HepG2 (cell line): Measurements from ENCODE around the gene TTC19. TPM values are rescaled to one million over a fixed set of nuclear protein-coding genes. Genes with fewer than 3 reads are reported as not detected.

Experiments used
- ATAC-seq: fragments of 200-7000 bp; cut with Tn5 transposase; 3 replicates; pipeline ENCODE4 v1.9.1; 2020; ENCODE audit warnings: mild to moderate bottlenecking, moderate library complexity
- BruUV-seq: library from RNA; stranded (reverse); fragments of 400-500 nt; replicated peaks from 2 replicates; lab custom pipeline; 2021; lab: Mats Ljungman, UMichigan
- CTCF ChIA-PET: fragments of 300-600 bp; formaldehyde crosslinking; extraction: SDS; loops from one replicate; lab custom pipeline; 2021; ENCODE audit warnings: low total read pairs, inconsistent platforms, low intra/inter-chr PET ratio; lab: Yijun Ruan, JAX
- POLR2A ChIA-PET: fragments of 350-600 bp; sonication (Branson Sonifier 250); formaldehyde crosslinking; loops from one replicate; lab custom pipeline; 2020; ENCODE audit warnings: antibody characterized with exemption, inconsistent platforms; lab: Yijun Ruan, JAX
- DNase-seq: peaks from one replicate; pipeline ENCODE4 v3.0.0-alpha.2; 2015; ENCODE audit warnings: low spot score
- FAIRE-seq: peaks from 3 replicates; lab custom pipeline; 2011; peaks lifted over from hg19 to GRCh38; lab: Jason Lieb, UNC
- H2AFZ ChIP-seq: one replicate; pipeline ENCODE4 v1.6.1; 2011; ENCODE audit warnings: low read length, inconsistent platforms
- H3K27ac ChIP-seq: fragments of 300-600 bp; 3 replicates; pipeline ENCODE4 v1.8.0; 2011; ENCODE audit warnings: mixed run types, mild to moderate bottlenecking, mixed read lengths, low read length, inconsistent platforms; ENCODE audit not compliant: insufficient read depth; ENCODE audit errors: extremely low read length
- H3K27me3 ChIP-seq, 2 experiments: fragments of 200-600 bp in 1 of 2; 2 replicates in 1 of 2; 3 replicates in 1 of 2; pipeline versions ENCODE4 v1.6.0 to v1.8.0; 2011; ENCODE audit warnings: low read length in 2 of 2, mild to moderate bottlenecking in 2 of 2, moderate library complexity in 2 of 2, inconsistent platforms in 1 of 2; ENCODE audit not compliant: insufficient read depth in 2 of 2, control insufficient read depth in 1 of 2
- H3K36me3 ChIP-seq, 2 experiments: fragments of 200-600 bp in 1 of 2; replicated peaks in 1 of 2; 2 replicates in 1 of 2; 3 replicates in 1 of 2; pipeline versions ENCODE4 v1.5.1 to v1.8.0; 2011; ENCODE audit warnings: low read length in 2 of 2, inconsistent platforms in 1 of 2; ENCODE audit not compliant: insufficient read depth in 2 of 2, control insufficient read depth in 1 of 2
- H3K4me1 ChIP-seq: 2 replicates; pipeline ENCODE4 v1.5.1; 2012; ENCODE audit warnings: low read length, inconsistent platforms; ENCODE audit not compliant: insufficient read depth
- H3K4me2 ChIP-seq: 2 replicates; pipeline ENCODE4 v1.6.0; 2011; ENCODE audit warnings: low read depth, low read length, inconsistent platforms
- H3K4me3 ChIP-seq, 3 experiments: fragments of 200-600 bp in 1 of 3; sonication (generic), shearing (Covaris generic) in 1 of 3; replicated peaks in 1 of 3; 2 replicates each; pipeline ENCODE4 v1.5.1; 2011 to 2016; ENCODE audit warnings: low read length in 3 of 3, inconsistent platforms in 2 of 3, low read depth in 2 of 3, mild to moderate bottlenecking in 2 of 3, control low read depth in 1 of 3, mixed read lengths in 1 of 3; ENCODE audit not compliant: insufficient read depth in 1 of 3
- H3K79me2 ChIP-seq: one replicate; pipeline ENCODE4 v1.6.1; 2011; ENCODE audit warnings: low read length, inconsistent platforms; ENCODE audit not compliant: insufficient read depth
- H3K9ac ChIP-seq: 2 replicates; pipeline ENCODE4 v1.6.0; 2011; ENCODE audit warnings: mild to moderate bottlenecking, low read depth, low read length, inconsistent platforms; ENCODE audit not compliant: insufficient read depth
- H3K9me3 ChIP-seq: 2 replicates; pipeline ENCODE4 v1.5.1; 2012; ENCODE audit warnings: mild to moderate bottlenecking, low read length
- H4K20me1 ChIP-seq: 2 replicates; pipeline ENCODE4 v1.6.0; 2011; ENCODE audit warnings: inconsistent platforms, mild to moderate bottlenecking, low read length, moderate library complexity; ENCODE audit not compliant: insufficient read depth
- ASH2L ChIP-seq: fragments of 300-600, 200-600 bp; sonication (generic); IDR thresholded peaks from 2 replicates; pipeline ENCODE4 v1.7.0; 2017; ENCODE audit warnings: low read depth, mild to moderate bottlenecking, moderate library complexity, mixed read lengths, low read length; ENCODE audit not compliant: insufficient read length
- FOXA3 ChIP-seq: IDR thresholded peaks from 2 replicates; pipeline ENCODE4 v1.6.1; 2016; ENCODE audit warnings: missing genetic modification reagents, missing compliant biosample characterization
- KLF15 ChIP-seq: sonication (generic); formaldehyde crosslinking; IDR thresholded peaks from 2 replicates; pipeline ENCODE4 v1.8.1; 2023; ENCODE audit warnings: borderline replicate concordance, mild to moderate bottlenecking, inconsistent platforms, missing genetic modification reagents, mixed read lengths
- MED13 ChIP-seq: sonication (generic); formaldehyde crosslinking; IDR thresholded peaks from 2 replicates; pipeline ENCODE4 v1.5.0; 2020; ENCODE audit warnings: missing genetic modification reagents
- SNRNP70 ChIP-seq: fragments of 200-400 bp; formaldehyde crosslinking; IDR thresholded peaks from 2 replicates; pipeline ENCODE4 v1.6.1; 2017; ENCODE audit warnings: mild to moderate bottlenecking, low read depth, low read length, moderate library complexity
- ZBTB39 ChIP-seq: sonication (generic); formaldehyde crosslinking; IDR thresholded peaks from 2 replicates; pipeline ENCODE4 v1.5.0; 2020; ENCODE audit warnings: missing genetic modification reagents
- ZFP1 ChIP-seq: IDR thresholded peaks from 2 replicates; pipeline ENCODE4 v1.6.1; 2016
- ZFX ChIP-seq: sonication (generic); formaldehyde crosslinking; IDR thresholded peaks from 2 replicates; pipeline ENCODE4 v1.4.0; 2020; ENCODE audit warnings: mild to moderate bottlenecking, low read depth, missing genetic modification reagents, moderate library complexity
- ZNF12 ChIP-seq: sonication (generic); formaldehyde crosslinking; IDR thresholded peaks from 2 replicates; pipeline ENCODE4 v1.5.0; 2020; ENCODE audit warnings: missing genetic modification reagents
- ZNF235 ChIP-seq: sonication (generic); formaldehyde crosslinking; IDR thresholded peaks from 2 replicates; pipeline ENCODE4 v1.8.1; 2023; ENCODE audit warnings: mild to moderate bottlenecking, missing genetic modification reagents, borderline replicate concordance
- ZNF513 ChIP-seq: sonication (generic); formaldehyde crosslinking; conservative IDR thresholded peaks from 2 replicates; pipeline ENCODE4 v1.5.0; 2020; ENCODE audit warnings: missing genetic modification reagents
- ZNF776 ChIP-seq: sonication (generic); formaldehyde crosslinking; IDR thresholded peaks from 2 replicates; pipeline ENCODE4 v1.4.0; 2020; ENCODE audit warnings: mild to moderate bottlenecking, missing genetic modification reagents
- WGBS: methylation state at CpG from one replicate; pipeline ENCODE4 v1.1.6; 2017; ENCODE audit warnings: low lambda C conversion rate; 5-methylcytosine and 5-hydroxymethylcytosine counted together
- in situ Hi-C: cut with HindIII; loops from 2 replicates; pipeline ENCODE4 v1.10.0; 2017; ENCODE audit warnings: low pct_unique_long_range_greater_than_20kb; ENCODE audit not compliant: extremely low pct_ligation_motif_present
- intact Hi-C: fragments of 100-400 bp; cut with micrococcal nuclease; formaldehyde crosslinking; loops from one replicate; pipeline ENCODE4 v1.10.0; 2022; ENCODE audit not compliant: unreplicated experiment
- polyA plus RNA-seq, 8 experiments: library from polyadenylated mRNA; depleted of rRNA in 3 of 8; stranded (reverse) in 7 of 8; unstranded in 1 of 8; fragments of >200 nt; fragmentation: Illumina TruSeq in 4 of 8; extraction: Trizol in 4 of 8; gene quantifications; 2 replicates each; pipeline versions ENCODE4 v1.2.1 to v1.2.3, GENCODE V29; 2011 to 2016; ENCODE audit warnings: low read depth in 4 of 8, missing spikeins in 1 of 8, mixed read lengths in 1 of 8; ENCODE audit not compliant: insufficient read depth in 1 of 8
- total RNA-seq, 5 experiments: library from RNA; depleted of rRNA; stranded (reverse); fragments of >200 nt; fragmentation: Illumina TruSeq; extraction: Trizol; gene quantifications; 2 replicates each; pipeline ENCODE4 v1.2.3, GENCODE V29; 2016; ENCODE audit warnings: low read depth in 1 of 5
- TF ChIP-seq, protein P1 (sequence below): fragments of 450-650 bp; IDR thresholded peaks from 2 replicates; pipeline ENCODE4 v1.6.1; 2017; ENCODE audit warnings: mild to moderate bottlenecking

The TTC19 gene
- total and polyA plus RNA-seq, 2 of the 13 experiments (the other 11 are each of a cell fraction or from before 2014, with no cell fraction given), result 4.4 to 24.3 TPM

DNA sequence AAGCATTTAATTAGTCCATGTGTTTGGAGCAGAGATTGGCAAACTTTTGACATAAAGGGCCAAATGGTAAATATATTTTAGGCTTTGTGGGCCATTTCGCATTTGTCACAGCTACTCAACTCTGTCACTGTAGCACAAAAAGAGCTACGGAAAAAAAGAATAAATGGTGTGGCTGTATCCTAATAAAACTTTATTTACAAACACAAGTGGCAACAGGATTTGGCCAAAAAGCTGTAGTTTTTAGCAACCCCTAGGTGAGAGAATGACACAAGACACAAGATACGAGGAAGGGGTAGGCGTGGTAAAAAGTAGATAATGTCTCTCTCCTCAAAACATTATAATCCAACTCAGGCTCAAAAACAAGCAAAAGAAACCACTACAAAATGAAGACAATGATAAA lies 66.5 kb downstream of the TTC19 start:
- peaks cover 33 to 90% of the 10 kb centered on the region in 2 experiments for H3K36me3 ChIP-seq
- intact Hi-C loops, result no loop called here

More for the DNA sequence above, 66.5 kb downstream of the TTC19 start:
- H3K9me3 ChIP-seq, result no peaks in the 10 kb centered on the region
- H3K27me3 ChIP-seq, result no peaks in the 10 kb centered on the region
- no peak for DNase-seq
- no peak overlapping the region for H3K27ac ChIP-seq
- FAIRE-seq, result no peak
- CTCF ChIA-PET, result no interaction called here
- H2AFZ ChIP-seq, result no peak overlapping the region
- WGBS, result 97% methylated on average over 4 of the region's 4 CpGs
- BruUV-seq, result no TSS peak
- H3K4me2 ChIP-seq, result no peak overlapping the region
- H3K4me1 ChIP-seq, result no peaks in the 10 kb centered on the region
- no peak for ATAC-seq
- POLR2A ChIA-PET, result no interaction called here
- no peaks in the 10 kb centered on the region for H3K79me2 ChIP-seq
- no peak overlapping the region for H3K9ac ChIP-seq
- TF ChIP-seq ZFX (CRISPR knock-in tag), result no peak
- TF ChIP-seq, protein P1, sequence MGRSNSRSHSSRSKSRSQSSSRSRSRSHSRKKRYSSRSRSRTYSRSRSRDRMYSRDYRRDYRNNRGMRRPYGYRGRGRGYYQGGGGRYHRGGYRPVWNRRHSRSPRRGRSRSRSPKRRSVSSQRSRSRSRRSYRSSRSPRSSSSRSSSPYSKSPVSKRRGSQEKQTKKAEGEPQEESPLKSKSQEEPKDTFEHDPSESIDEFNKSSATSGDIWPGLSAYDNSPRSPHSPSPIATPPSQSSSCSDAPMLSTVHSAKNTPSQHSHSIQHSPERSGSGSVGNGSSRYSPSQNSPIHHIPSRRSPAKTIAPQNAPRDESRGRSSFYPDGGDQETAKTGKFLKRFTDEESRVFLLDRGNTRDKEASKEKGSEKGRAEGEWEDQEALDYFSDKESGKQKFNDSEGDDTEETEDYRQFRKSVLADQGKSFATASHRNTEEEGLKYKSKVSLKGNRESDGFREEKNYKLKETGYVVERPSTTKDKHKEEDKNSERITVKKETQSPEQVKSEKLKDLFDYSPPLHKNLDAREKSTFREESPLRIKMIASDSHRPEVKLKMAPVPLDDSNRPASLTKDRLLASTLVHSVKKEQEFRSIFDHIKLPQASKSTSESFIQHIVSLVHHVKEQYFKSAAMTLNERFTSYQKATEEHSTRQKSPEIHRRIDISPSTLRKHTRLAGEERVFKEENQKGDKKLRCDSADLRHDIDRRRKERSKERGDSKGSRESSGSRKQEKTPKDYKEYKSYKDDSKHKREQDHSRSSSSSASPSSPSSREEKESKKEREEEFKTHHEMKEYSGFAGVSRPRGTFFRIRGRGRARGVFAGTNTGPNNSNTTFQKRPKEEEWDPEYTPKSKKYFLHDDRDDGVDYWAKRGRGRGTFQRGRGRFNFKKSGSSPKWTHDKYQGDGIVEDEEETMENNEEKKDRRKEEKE, result no peak
- TF ChIP-seq ASH2L, result no peak
- TF ChIP-seq ZNF235 (CRISPR knock-in tag), result no peak
- TF ChIP-seq ZFP1 (CRISPR knock-in tag), result no peak
- no peak for TF ChIP-seq KLF15 (CRISPR knock-in tag)
- TF ChIP-seq ZNF776 (CRISPR knock-in tag), result no peak
- no peak for TF ChIP-seq MED13 (CRISPR knock-in tag)
- no peak for TF ChIP-seq ZNF513 (CRISPR knock-in tag)
- TF ChIP-seq SNRNP70, result no peak
- no peak for TF ChIP-seq ZNF12 (CRISPR knock-in tag)
- no peak for TF ChIP-seq FOXA3 (CRISPR knock-in tag)
- TF ChIP-seq ZBTB39 (CRISPR knock-in tag), result no peak
- TF ChIP-seq, all 625 proteins: peak for 0
- Histone ChIP-seq H3K4me3 (no peak overlapping the region), H4K20me1 (no peaks in the 10 kb centered on the region)
- in situ Hi-C loops, result no loop called here
